Endodermal cell (in vitro differentiated cells): Measurements from ENCODE around the gene ZBTB40. TPM values are rescaled to one million over a fixed set of nuclear protein-coding genes. Genes with fewer than 3 reads are reported as not detected.
A peak's percentile ranks its signal among the peaks of the same experiment; 100 is the strongest.

ENCODE experiments used
- DNase-seq: peaks from one replicate; pipeline ENCODE4 v3.0.0-alpha.2; 2017
- H3K27ac ChIP-seq: 2 replicates; pipeline ENCODE4 v1.5.1; 2013; ENCODE audit warnings: mild to moderate bottlenecking, low read depth, low read length, moderate library complexity
- H3K27me3 ChIP-seq: 2 replicates; pipeline ENCODE4 v1.6.1; 2013; ENCODE audit warnings: mild to moderate bottlenecking, low read length, moderate library complexity; ENCODE audit not compliant: insufficient read depth, control insufficient read depth, poor library complexity, severe bottlenecking
- H3K36me3 ChIP-seq: 2 replicates; pipeline ENCODE4 v1.7.0; 2013; ENCODE audit warnings: mild to moderate bottlenecking, low read length, moderate library complexity; ENCODE audit not compliant: control insufficient read depth, insufficient read depth
- H3K4me1 ChIP-seq: one replicate; pipeline ENCODE4 v1.7.0; 2013; ENCODE audit warnings: low read length; ENCODE audit not compliant: control insufficient read depth, insufficient read depth
- H3K4me3 ChIP-seq: 2 replicates; pipeline ENCODE4 v1.5.1; 2013; ENCODE audit warnings: mild to moderate bottlenecking, low read length, moderate library complexity
- H3K9ac ChIP-seq: 2 replicates; pipeline ENCODE4 v1.6.1; 2013; ENCODE audit warnings: mild to moderate bottlenecking, low read length, moderate library complexity; ENCODE audit not compliant: poor library complexity, severe bottlenecking; ENCODE audit errors: extremely low read depth
- H3K9me3 ChIP-seq: 2 replicates; pipeline ENCODE4 v1.6.1; 2013; ENCODE audit warnings: mild to moderate bottlenecking, low read length, moderate library complexity; ENCODE audit not compliant: control insufficient read depth
- H3K27ac Mint-ChIP-seq: 2 replicates; pipeline ENCODE4 v1.8.0; 2020; ENCODE audit warnings: mixed read lengths
- H3K27me3 Mint-ChIP-seq: 2 replicates; pipeline ENCODE4 v1.8.0; 2021; ENCODE audit warnings: mild to moderate bottlenecking, mixed read lengths; ENCODE audit not compliant: insufficient read depth
- H3K36me3 Mint-ChIP-seq: 2 replicates; pipeline ENCODE4 v1.8.0; 2020; ENCODE audit warnings: low read depth, mixed read lengths
- H3K4me1 Mint-ChIP-seq: 2 replicates; pipeline ENCODE4 v1.8.0; 2020; ENCODE audit warnings: mixed read lengths
- H3K4me3 Mint-ChIP-seq: 2 replicates; pipeline ENCODE4 v1.8.0; 2020; ENCODE audit warnings: mild to moderate bottlenecking, moderate library complexity, mixed read lengths
- H3K9me3 Mint-ChIP-seq: 2 replicates; pipeline ENCODE4 v1.8.0; 2020; ENCODE audit warnings: mild to moderate bottlenecking, mixed read lengths
- WGBS, 2 experiments: methylation state at CpG; one replicate each; pipeline versions ENCODE4 v1.1.5 to v1.1.7; 2013; ENCODE audit warnings: missing lambda C conversion rate in 2 of 2, mixed read lengths in 1 of 2; ENCODE audit not compliant: insufficient coverage in 1 of 2, insufficient read length in 1 of 2; 5-methylcytosine and 5-hydroxymethylcytosine counted together
- total RNA-seq, 2 donors: library from RNA; stranded (reverse); fragmentation: NEBNext Ultra II Directional in 1 of 2; extraction: Animal tissue kit (Norgen Biotek cat#: 25700) in 1 of 2; gene quantifications; 2 replicates in 1 of 2; 3 replicates in 1 of 2; pipeline ENCODE4 v1.2.1, GENCODE V29; 2021
- TF ChIP-seq, protein P1 (sequence below): fragments of 200-600 bp; sonication (generic); conservative IDR thresholded peaks from 2 replicates; pipeline ENCODE4 v1.5.0; 2021; ENCODE audit warnings: antibody characterized with exemption, mild to moderate bottlenecking

The ZBTB40 gene
- total RNA-seq, 2 donors from 2014 or later, result 18.5 to 29.7 TPM

DNA sequence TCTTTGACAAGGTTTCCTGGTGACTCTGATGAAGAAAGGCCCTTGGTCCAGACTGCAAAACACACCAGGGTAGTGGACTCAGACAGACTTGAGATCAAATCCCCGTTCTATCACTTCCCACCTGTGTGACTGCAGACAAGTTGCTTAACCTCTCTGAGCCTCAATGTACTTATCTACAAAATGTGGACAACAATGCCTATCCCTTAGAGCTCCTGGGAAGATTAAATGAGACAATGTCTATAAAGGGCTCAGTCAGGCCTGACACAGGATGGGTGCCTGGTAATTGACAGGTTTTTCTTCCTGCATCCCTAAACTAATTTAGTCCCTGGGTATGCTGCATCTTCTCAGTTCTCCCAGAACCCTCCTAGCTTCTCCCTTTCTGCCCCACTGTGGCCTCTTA is 37.9 kb upstream of the ZBTB40 start:
- H3K4me3 Mint-ChIP-seq, result no peak overlapping the region
- H3K27ac Mint-ChIP-seq, result no peak overlapping the region
- 0 to 13% methylated on average over 1 of the region's 1 CpG for WGBS, 2 experiments

DNA sequence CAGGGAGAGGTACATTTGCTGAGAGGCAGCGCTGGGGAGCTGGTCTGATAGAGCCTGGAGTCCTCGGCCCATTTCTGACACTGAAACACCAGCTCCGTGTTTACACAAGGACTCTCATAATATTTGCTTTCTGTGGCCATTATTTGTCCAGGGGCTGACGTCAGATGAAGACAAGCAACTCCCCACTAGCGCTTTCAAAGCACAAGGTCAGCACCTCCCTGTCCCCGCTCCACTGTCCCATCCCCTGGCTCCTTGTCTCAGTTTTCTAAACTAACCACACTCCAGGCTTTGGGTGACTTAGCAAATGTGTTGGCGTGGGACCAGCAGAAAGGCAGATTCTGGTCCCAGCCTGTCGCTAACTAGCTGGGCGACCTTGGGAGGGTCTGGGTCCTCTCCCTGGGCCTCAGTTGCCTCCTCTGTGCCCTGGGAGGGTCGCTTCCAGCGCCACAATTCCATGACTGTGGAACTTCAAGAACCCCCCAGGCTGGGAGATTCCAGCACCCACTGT is 37.4 kb upstream of the ZBTB40 start:
- Histone ChIP-seq H3K9ac (no peak overlapping the region), H3K4me3 (no peak overlapping the region), H3K27me3 (no peaks in the 10 kb centered on the region), H3K4me1 (no peaks in the 10 kb centered on the region), H3K27ac (no peak overlapping the region), H3K9me3 (no peaks in the 10 kb centered on the region), H3K36me3 (no peaks in the 10 kb centered on the region)
- TF ChIP-seq, protein P1, sequence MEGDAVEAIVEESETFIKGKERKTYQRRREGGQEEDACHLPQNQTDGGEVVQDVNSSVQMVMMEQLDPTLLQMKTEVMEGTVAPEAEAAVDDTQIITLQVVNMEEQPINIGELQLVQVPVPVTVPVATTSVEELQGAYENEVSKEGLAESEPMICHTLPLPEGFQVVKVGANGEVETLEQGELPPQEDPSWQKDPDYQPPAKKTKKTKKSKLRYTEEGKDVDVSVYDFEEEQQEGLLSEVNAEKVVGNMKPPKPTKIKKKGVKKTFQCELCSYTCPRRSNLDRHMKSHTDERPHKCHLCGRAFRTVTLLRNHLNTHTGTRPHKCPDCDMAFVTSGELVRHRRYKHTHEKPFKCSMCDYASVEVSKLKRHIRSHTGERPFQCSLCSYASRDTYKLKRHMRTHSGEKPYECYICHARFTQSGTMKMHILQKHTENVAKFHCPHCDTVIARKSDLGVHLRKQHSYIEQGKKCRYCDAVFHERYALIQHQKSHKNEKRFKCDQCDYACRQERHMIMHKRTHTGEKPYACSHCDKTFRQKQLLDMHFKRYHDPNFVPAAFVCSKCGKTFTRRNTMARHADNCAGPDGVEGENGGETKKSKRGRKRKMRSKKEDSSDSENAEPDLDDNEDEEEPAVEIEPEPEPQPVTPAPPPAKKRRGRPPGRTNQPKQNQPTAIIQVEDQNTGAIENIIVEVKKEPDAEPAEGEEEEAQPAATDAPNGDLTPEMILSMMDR, result no peak
- peaks cover 4% of the 10 kb centered on the region for H3K27me3 Mint-ChIP-seq
- 79 to 91% methylated on average over 6 to 11 of the region's 11 CpGs for WGBS, 2 experiments
- no peak for DNase-seq
- no peak overlapping the region for H3K4me3 Mint-ChIP-seq
- peak overlapping the region; percentile 49 for H3K27ac Mint-ChIP-seq
- H3K36me3 Mint-ChIP-seq, result no peaks in the 10 kb centered on the region
- H3K9me3 Mint-ChIP-seq, result no peaks in the 10 kb centered on the region
- peaks cover 12% of the 10 kb centered on the region for H3K4me1 Mint-ChIP-seq

More for the DNA sequence above, 37.9 kb upstream of the ZBTB40 start:
- no peaks in the 10 kb centered on the region for H3K36me3 ChIP-seq
- Mint-ChIP-seq H3K36me3 (no peaks in the 10 kb centered on the region), H3K4me1 (peaks cover 12% of the 10 kb centered on the region), H3K27me3 (peaks cover 2% of the 10 kb centered on the region), H3K9me3 (no peaks in the 10 kb centered on the region)
- TF ChIP-seq, protein P1, result no peak
- H3K27me3 ChIP-seq, result no peaks in the 10 kb centered on the region
- H3K4me3 ChIP-seq, result no peak overlapping the region
- DNase-seq, result no peak
- no peaks in the 10 kb centered on the region for H3K9me3 ChIP-seq
- H3K27ac ChIP-seq, result no peak overlapping the region
- H3K9ac ChIP-seq, result no peak overlapping the region
- H3K4me1 ChIP-seq, result no peaks in the 10 kb centered on the region

DNA sequence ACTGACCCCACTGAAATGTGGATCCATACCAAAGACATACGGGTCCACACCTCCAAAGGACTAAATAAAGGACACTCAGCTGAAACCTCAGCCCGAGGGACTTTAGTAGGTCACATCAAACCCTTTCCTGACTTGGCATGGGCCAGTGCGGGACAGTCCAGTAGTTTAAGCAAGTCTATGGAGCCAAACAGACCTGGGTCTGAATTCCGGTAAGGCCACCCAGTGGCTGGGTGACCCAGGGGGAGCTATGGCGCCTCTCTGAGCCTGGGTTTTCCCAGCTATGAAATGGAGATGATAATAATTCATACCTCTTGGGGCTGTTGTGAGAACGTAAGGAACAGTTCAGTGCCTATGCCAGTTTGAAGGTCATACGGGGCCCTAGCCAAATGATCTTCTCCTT is 36.2 kb upstream of the ZBTB40 start:
- Histone ChIP-seq H3K36me3 (no peaks in the 10 kb centered on the region), H3K9me3 (no peaks in the 10 kb centered on the region), H3K27me3 (no peaks in the 10 kb centered on the region), H3K4me1 (no peaks in the 10 kb centered on the region), H3K9ac (no peak overlapping the region), H3K27ac (no peak overlapping the region), H3K4me3 (no peak overlapping the region)
- H3K9me3 Mint-ChIP-seq, result no peaks in the 10 kb centered on the region
- H3K27ac Mint-ChIP-seq, result no peak overlapping the region
- TF ChIP-seq, protein P1, result no peak
- H3K27me3 Mint-ChIP-seq, result peaks cover 4% of the 10 kb centered on the region
- H3K4me3 Mint-ChIP-seq, result no peak overlapping the region
- 90 to 96% methylated on average over 7 of the region's 7 CpGs for WGBS, 2 experiments
- H3K36me3 Mint-ChIP-seq, result no peaks in the 10 kb centered on the region
- H3K4me1 Mint-ChIP-seq, result peaks cover 12% of the 10 kb centered on the region
- DNase-seq, result no peak
